Measurements from ENCODE around the gene ALKBH4.

DNA sequence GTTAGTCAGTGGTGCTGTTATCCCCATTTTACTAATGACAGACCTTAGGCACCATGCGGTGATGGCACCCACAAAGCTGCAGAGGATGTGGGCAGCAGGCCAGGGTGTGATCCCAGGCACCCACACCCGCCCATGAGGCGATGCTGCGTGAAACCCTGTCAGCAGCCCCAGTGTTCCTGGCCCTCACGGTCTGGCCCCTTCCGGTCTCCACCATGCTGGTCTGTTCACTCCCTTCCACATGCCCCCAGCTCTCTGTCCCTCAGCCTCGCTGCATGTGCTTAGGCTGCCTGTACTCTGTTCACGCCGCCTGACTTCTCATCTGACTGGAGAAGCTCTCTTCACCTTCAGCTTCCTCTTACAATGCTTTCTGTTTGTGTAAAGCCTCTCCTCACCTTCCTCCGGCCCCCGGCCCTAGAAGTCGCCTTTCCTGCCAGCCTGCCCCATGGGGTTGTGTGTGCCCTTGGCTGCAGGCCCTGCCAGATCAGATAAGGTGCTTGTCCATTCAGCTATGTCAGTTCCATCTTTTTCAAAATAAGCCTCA is 48.9 kb downstream of the ALKBH4 start:
- no peak for TF ChIP-seq EZH2 (IDR thresholded peaks at IDR 0.05; ENCODE audit: borderline replicate concordance, insufficient read depth, low read length, poor library complexity, severe bottlenecking)
- TF ChIP-seq, protein P1, sequence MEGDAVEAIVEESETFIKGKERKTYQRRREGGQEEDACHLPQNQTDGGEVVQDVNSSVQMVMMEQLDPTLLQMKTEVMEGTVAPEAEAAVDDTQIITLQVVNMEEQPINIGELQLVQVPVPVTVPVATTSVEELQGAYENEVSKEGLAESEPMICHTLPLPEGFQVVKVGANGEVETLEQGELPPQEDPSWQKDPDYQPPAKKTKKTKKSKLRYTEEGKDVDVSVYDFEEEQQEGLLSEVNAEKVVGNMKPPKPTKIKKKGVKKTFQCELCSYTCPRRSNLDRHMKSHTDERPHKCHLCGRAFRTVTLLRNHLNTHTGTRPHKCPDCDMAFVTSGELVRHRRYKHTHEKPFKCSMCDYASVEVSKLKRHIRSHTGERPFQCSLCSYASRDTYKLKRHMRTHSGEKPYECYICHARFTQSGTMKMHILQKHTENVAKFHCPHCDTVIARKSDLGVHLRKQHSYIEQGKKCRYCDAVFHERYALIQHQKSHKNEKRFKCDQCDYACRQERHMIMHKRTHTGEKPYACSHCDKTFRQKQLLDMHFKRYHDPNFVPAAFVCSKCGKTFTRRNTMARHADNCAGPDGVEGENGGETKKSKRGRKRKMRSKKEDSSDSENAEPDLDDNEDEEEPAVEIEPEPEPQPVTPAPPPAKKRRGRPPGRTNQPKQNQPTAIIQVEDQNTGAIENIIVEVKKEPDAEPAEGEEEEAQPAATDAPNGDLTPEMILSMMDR (IDR thresholded peaks at IDR 0.05; ENCODE audit: poor library complexity, severe bottlenecking): no peak
- no peak for TF ChIP-seq EP300 (conservative IDR thresholded peaks at IDR 0.05; ENCODE audit: poor library complexity, severe bottlenecking)
- TF ChIP-seq TAF1 (IDR thresholded peaks at IDR 0.05; ENCODE audit: low read depth): no peak
- no peak for TF ChIP-seq POLR2AphosphoS5 (IDR thresholded peaks at IDR 0.05)
- no peak for TF ChIP-seq SMC3 (conservative IDR thresholded peaks at IDR 0.05; ENCODE audit: poor library complexity)
